Activated CD4-positive, CD25-positive, alpha-beta regulatory T cell treated with anti-CD3 and anti-CD28 coated beads, Interleukin-2, amount 50 U/mL, for 72 hours (primary cell): ENCODE measurements around the gene SMC5.
"Not testable (repeated sequence)": the region's sequence is repeated elsewhere in the genome, so short reads cannot be mapped to it uniquely, and the experiment has no call there.

Source experiments
- DNase-seq: peaks from one replicate; pipeline ENCODE4 v3.0.0; 2021

SMC5 gene

GRCh38 chr9:70278305-70278704 is 19.5 kb downstream of the SMC5 start:
- DNase-seq, result no peak

- DNase-seq, result no peak
Observed at GRCh38 chr9:70283848-70284247, 25.1 kb downstream of the SMC5 start.

- DNase-seq, result no peak
Observed at GRCh38 chr9:70285246-70285645, 26.5 kb downstream of the SMC5 start.

- no peak for DNase-seq
Observed at GRCh38 chr9:70285981-70286598, 27.3 kb downstream of the SMC5 start.

- no peak for DNase-seq
Observed at GRCh38 chr9:70290626-70291025, 31.8 kb downstream of the SMC5 start.

GRCh38 chr9:70291446-70291845 is 32.7 kb downstream of the SMC5 start:
- no peak for DNase-seq

- DNase-seq, result no peak
Observed at GRCh38 chr9:70292253-70292652, 33.5 kb downstream of the SMC5 start.

GRCh38 chr9:70293214-70293613 is 34.4 kb downstream of the SMC5 start:
- DNase-seq, result no peak

GRCh38 chr9:70297141-70297540 is 38.4 kb downstream of the SMC5 start:
- DNase-seq, result no peak

GRCh38 chr9:70298245-70298771 is 39.5 kb downstream of the SMC5 start:
- no peak for DNase-seq

GRCh38 chr9:70303268-70303667 is 44.5 kb downstream of the SMC5 start:
- no peak for DNase-seq

- DNase-seq, result no peak
Observed at GRCh38 chr9:70304810-70305209, 46.0 kb downstream of the SMC5 start.

- no peak for DNase-seq
Observed at GRCh38 chr9:70315389-70315788, 56.6 kb downstream of the SMC5 start.

- DNase-seq, result no peak
Observed at GRCh38 chr9:70318002-70318401, 59.2 kb downstream of the SMC5 start.

- DNase-seq, result no peak
Observed at GRCh38 chr9:70322096-70322495, 63.3 kb downstream of the SMC5 start.

GRCh38 chr9:70324963-70325362 is 66.2 kb downstream of the SMC5 start:
- no peak for DNase-seq

- not testable (repeated sequence) for DNase-seq
Observed at GRCh38 chr9:70328625-70329024, 69.8 kb downstream of the SMC5 start.

- no peak for DNase-seq
Observed at GRCh38 chr9:70340572-70340971, 81.8 kb downstream of the SMC5 start.

GRCh38 chr9:70347046-70347445 is 88.3 kb downstream of the SMC5 start:
- DNase-seq, result no peak

GRCh38 chr9:70352356-70352755 is 93.6 kb downstream of the SMC5 start:
- no peak for DNase-seq

GRCh38 chr9:70352802-70353201 is 94.0 kb downstream of the SMC5 start:
- no peak for DNase-seq

GRCh38 chr9:70355801-70356200 is 97.0 kb downstream of the SMC5 start:
- DNase-seq, result no peak

- no peak for DNase-seq
Observed at GRCh38 chr9:70362952-70363351, 104.2 kb downstream of the SMC5 start.

GRCh38 chr9:70363760-70364159 is 105.0 kb downstream of the SMC5 start:
- DNase-seq, result no peak

GRCh38 chr9:70367305-70367930 is 108.6 kb downstream of the SMC5 start:
- no peak for DNase-seq
